Gastrocnemius medialis (tissue), 4 donors: ENCODE measurements around the gene ENTPD7. TPM values are rescaled to one million over a fixed set of nuclear protein-coding genes. Genes with fewer than 3 reads are reported as not detected.

Experiments used
- ATAC-seq, 2 donors: fragments of 150-250 bp; one replicate each; pipeline ENCODE4 v1.9.1; 2016
- DNase-seq, 2 donors: peaks; one replicate each; pipeline ENCODE4 v3.0.0-alpha.2; 2019
- H3K27ac ChIP-seq, 4 donors: fragments of 200-600 bp; sonication (generic); 1 replicate in 1 of 4; 2 replicates in 3 of 4; pipeline ENCODE4 v1.5.1; 2016 to 2018; ENCODE audit warnings: mild to moderate bottlenecking in 2 of 4, moderate library complexity in 1 of 4
- H3K27me3 ChIP-seq, 3 donors: fragments of 200-600 bp; sonication (generic) in 2 of 3; 1 replicate in 1 of 3; 2 replicates in 2 of 3; pipeline versions ENCODE4 v1.5.1 to v1.6.0; 2016 to 2019; ENCODE audit warnings: mild to moderate bottlenecking in 1 of 3, moderate library complexity in 1 of 3
- H3K36me3 ChIP-seq, 2 donors: fragments of 200-600 bp; sonication (generic) in 1 of 2; one replicate each; pipeline ENCODE4 v1.5.1; 2017 to 2018
- H3K4me1 ChIP-seq, 2 donors: fragments of 200-600 bp; sonication (generic) in 1 of 2; one replicate each; pipeline ENCODE4 v1.5.1; 2016 to 2017; ENCODE audit warnings: mild to moderate bottlenecking in 2 of 2
- H3K4me3 ChIP-seq, 4 donors: fragments of 200-600 bp; sonication (generic) in 3 of 4; 1 replicate in 1 of 4; 2 replicates in 3 of 4; pipeline ENCODE4 v1.5.1; 2016 to 2019; ENCODE audit warnings: mild to moderate bottlenecking in 2 of 4
- H3K9me3 ChIP-seq, 3 donors: fragments of 200-600 bp; sonication (generic) in 2 of 3; 1 replicate in 1 of 3; 2 replicates in 2 of 3; pipeline ENCODE4 v1.5.1; 2016 to 2019
- POLR2A ChIP-seq, 2 donors: fragments of 450-650 bp; IDR thresholded peaks; one replicate each; pipeline ENCODE4 v1.6.1; 2017; ENCODE audit warnings: antibody characterized with exemption in 2 of 2, mild to moderate bottlenecking in 2 of 2, moderate library complexity in 2 of 2
- in situ Hi-C, 4 donors: fragments of 200-750 bp; cut with MboI; loops; one replicate each; pipeline versions ENCODE4 v1.15.0 to v1.8.0; 2017; ENCODE audit warnings: low sequenced_read_pairs in 4 of 4
- intact Hi-C: fragments of 100-400 bp; cut with DNase I; formaldehyde crosslinking; loops from one replicate; pipeline ENCODE4 v1.15.1; 2023; ENCODE audit warnings: low total_unique reads
- total RNA-seq, 4 donors: library from RNA; depleted of rRNA; stranded (reverse); fragments of >200 nt; gene quantifications; one replicate each; pipeline versions ENCODE4 v1.1.0 to v1.2.3, GENCODE V29; 2016
- TF ChIP-seq, protein P1 (sequence below), 5 experiments: fragments of 450-650 bp in 3 of 5; fragments of 200-600 bp in 2 of 5; sonication (generic) in 2 of 5; IDR thresholded peaks in 4 of 5; conservative IDR thresholded peaks in 1 of 5; 1 replicate in 4 of 5; 2 replicates in 1 of 5; pipeline ENCODE4 v1.5.1; 2016 to 2019; ENCODE audit warnings: antibody characterized with exemption in 5 of 5, mild to moderate bottlenecking in 3 of 5, moderate library complexity in 3 of 5

The ENTPD7 gene
- total RNA-seq, 4 donors from 2014 or later: 0.32 to 1.1 (median 0.76) TPM

DNA sequence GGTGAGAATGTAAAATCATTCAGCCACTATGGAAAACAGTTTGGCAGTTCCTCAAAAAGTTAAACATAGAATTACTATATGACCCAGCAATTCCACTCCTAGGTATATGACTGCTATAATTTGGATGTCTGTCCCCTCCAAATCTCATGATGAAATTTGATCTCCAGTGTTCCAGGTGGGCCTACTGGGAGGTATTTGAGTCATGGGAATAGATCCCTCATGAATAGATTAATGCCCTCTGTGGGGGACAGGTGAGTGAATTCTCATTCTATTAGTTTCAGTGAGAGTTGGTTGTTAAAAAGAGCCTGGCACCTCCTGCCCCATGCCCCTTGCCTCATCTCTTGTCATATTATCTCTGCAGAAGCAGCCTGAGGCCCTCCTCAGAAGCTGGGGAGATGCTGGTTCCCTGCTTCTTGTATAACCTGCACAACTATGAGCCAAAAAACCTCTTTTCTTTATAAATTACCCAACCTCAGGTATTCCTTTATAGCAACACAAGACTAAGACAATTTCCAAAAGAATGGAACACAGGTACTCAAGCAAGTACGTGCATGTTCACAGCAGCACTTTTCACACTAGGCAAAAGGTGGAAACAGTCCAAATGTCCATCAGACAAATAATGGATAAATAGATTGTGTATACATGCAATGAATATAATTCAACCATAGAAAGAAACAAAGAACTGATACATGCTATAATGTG is 30.2 kb upstream of the ENTPD7 start:
- in situ Hi-C loops (no loop called here), intact Hi-C loops (loop anchor here (10.0 kb wide), 1 partner anchor 1286 kb away; the partner anchor contains the start of gene SLF2)
- H3K36me3 ChIP-seq: no peaks in the 10 kb centered on the region
- no peaks in the 10 kb centered on the region for H3K9me3 ChIP-seq
- no peak overlapping the region for H3K27ac ChIP-seq
- no peaks in the 10 kb centered on the region for H3K27me3 ChIP-seq
- ATAC-seq: no peak
- DNase-seq: no peak
- TF ChIP-seq POLR2A (IDR thresholded peaks at IDR 0.05): no peak
- TF ChIP-seq, protein P1, sequence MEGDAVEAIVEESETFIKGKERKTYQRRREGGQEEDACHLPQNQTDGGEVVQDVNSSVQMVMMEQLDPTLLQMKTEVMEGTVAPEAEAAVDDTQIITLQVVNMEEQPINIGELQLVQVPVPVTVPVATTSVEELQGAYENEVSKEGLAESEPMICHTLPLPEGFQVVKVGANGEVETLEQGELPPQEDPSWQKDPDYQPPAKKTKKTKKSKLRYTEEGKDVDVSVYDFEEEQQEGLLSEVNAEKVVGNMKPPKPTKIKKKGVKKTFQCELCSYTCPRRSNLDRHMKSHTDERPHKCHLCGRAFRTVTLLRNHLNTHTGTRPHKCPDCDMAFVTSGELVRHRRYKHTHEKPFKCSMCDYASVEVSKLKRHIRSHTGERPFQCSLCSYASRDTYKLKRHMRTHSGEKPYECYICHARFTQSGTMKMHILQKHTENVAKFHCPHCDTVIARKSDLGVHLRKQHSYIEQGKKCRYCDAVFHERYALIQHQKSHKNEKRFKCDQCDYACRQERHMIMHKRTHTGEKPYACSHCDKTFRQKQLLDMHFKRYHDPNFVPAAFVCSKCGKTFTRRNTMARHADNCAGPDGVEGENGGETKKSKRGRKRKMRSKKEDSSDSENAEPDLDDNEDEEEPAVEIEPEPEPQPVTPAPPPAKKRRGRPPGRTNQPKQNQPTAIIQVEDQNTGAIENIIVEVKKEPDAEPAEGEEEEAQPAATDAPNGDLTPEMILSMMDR (IDR thresholded peaks at IDR 0.05 in 4 of 5, conservative IDR thresholded peaks at IDR 0.05 in 1 of 5): no peak
- no peaks in the 10 kb centered on the region for H3K4me1 ChIP-seq
- H3K4me3 ChIP-seq: no peak overlapping the region

DNA sequence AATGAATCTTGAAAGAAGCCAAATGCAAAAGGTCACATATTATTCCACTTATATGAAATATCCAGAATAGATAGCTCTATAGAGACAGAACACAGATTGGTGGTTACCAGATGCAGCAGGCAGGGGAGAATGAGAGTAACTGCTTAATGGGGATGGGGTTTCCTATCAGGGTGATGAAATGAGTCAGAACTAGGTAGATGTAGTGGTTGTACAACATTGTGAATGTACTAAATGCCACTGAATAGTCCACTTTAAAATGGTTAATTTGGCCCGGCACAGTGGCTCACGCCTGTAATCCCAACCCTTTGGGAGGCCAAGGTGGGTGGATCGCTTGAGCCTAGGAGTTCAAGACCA is 29.7 kb upstream of the ENTPD7 start:
- in situ Hi-C loops: no loop called here
- TF ChIP-seq, protein P1 (IDR thresholded peaks at IDR 0.05 in 4 of 5, conservative IDR thresholded peaks at IDR 0.05 in 1 of 5): no peak
- no peak for TF ChIP-seq POLR2A (IDR thresholded peaks at IDR 0.05)
- no peaks in the 10 kb centered on the region for H3K27me3 ChIP-seq
- no peak overlapping the region for H3K4me3 ChIP-seq
- intact Hi-C loops: loop anchor here (10.0 kb wide), 1 partner anchor 1285 kb away; the partner anchor contains the start of gene SLF2
- H3K36me3 ChIP-seq: no peaks in the 10 kb centered on the region
- H3K9me3 ChIP-seq: no peaks in the 10 kb centered on the region
- H3K4me1 ChIP-seq: no peaks in the 10 kb centered on the region
- no peak overlapping the region for H3K27ac ChIP-seq
- DNase-seq (no peak), ATAC-seq (no peak)

DNA sequence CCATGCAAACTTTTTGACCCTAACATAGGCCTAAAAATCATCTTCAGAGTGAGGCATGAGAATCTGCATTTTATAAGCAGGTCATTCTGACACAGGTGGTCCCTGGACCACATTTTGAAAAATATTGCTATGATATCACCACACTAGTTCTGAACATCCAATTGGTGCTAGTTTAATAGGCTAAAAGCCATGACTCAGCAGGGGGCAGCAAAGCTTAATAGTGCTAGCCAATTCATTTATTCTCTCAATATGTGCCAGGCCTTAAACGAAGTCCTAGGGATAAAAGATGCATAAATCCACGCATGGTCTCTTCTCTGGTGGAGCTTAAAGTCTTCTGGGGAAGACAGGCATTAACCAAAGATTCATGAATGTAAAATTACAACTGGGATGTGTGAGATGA is 28.9 kb upstream of the ENTPD7 start:
- no peaks in the 10 kb centered on the region for H3K36me3 ChIP-seq
- no peaks in the 10 kb centered on the region for H3K9me3 ChIP-seq
- intact Hi-C loops: no loop called here
- H3K4me3 ChIP-seq: no peak overlapping the region
- H3K4me1 ChIP-seq: no peaks in the 10 kb centered on the region
- no peaks in the 10 kb centered on the region for H3K27me3 ChIP-seq
- TF ChIP-seq POLR2A (IDR thresholded peaks at IDR 0.05): no peak
- TF ChIP-seq, protein P1 (IDR thresholded peaks at IDR 0.05 in 4 of 5, conservative IDR thresholded peaks at IDR 0.05 in 1 of 5): no peak
- in situ Hi-C loops: no loop called here
- no peak overlapping the region for H3K27ac ChIP-seq
- DNase-seq: no peak
- no peak for ATAC-seq

DNA sequence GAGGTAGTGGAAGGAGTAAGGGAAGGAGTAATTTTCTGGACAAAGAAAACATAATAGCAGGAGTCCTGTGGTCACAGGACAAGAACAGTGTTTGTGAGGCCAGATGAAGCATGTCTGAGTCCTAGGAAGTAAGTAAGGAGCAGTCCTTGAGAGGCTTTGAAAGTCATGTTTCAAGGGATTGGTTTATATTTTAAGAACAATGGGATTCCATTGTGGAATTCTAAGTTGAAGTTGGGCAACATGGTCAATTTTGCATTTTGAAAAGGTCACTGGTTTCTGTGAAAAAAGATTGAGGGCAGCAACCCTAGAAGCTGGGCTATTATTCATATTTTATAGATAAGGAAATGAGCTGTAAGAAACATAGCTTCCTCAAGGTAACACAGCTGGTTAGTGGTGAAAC is 28.3 kb upstream of the ENTPD7 start:
- Histone ChIP-seq H3K4me3 (no peak overlapping the region), H3K4me1 (no peaks in the 10 kb centered on the region), H3K27ac (no peak overlapping the region), H3K27me3 (no peaks in the 10 kb centered on the region), H3K9me3 (no peaks in the 10 kb centered on the region), H3K36me3 (no peaks in the 10 kb centered on the region)
- in situ Hi-C loops: no loop called here
- ATAC-seq: no peak
- intact Hi-C loops: no loop called here
- no peak for DNase-seq
- no peak for TF ChIP-seq POLR2A (IDR thresholded peaks at IDR 0.05)
- TF ChIP-seq, protein P1 (IDR thresholded peaks at IDR 0.05 in 4 of 5, conservative IDR thresholded peaks at IDR 0.05 in 1 of 5): no peak

DNA sequence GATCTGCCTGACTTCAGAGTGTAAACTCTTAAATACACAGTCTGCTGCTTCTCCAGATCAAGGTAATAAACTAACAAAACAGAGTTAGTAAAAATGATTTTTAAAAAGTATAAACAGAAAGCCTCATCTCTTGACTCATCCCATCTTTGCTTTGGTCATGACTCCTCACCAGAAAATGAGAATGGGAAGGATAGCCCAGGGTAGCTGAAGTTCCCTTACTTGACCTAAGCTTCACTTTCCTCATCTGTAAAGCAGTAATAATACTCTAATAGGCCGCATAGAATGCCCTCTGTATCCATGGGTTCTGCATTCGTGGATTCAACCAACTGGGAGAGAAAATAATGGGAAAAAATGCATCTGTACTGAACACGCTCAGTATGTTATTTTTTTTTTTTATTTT is 27.8 kb upstream of the ENTPD7 start:
- Histone ChIP-seq H3K9me3 (no peaks in the 10 kb centered on the region), H3K27me3 (no peaks in the 10 kb centered on the region), H3K4me3 (no peak overlapping the region), H3K4me1 (no peaks in the 10 kb centered on the region), H3K27ac (no peak overlapping the region), H3K36me3 (no peaks in the 10 kb centered on the region)
- TF ChIP-seq, protein P1 (IDR thresholded peaks at IDR 0.05 in 4 of 5, conservative IDR thresholded peaks at IDR 0.05 in 1 of 5): no peak
- no peak for TF ChIP-seq POLR2A (IDR thresholded peaks at IDR 0.05)
- intact Hi-C loops: no loop called here
- no peak for DNase-seq
- in situ Hi-C loops: no loop called here
- ATAC-seq: no peak
